ENCODE data around the gene GRIN2C. TPM values are rescaled to one million over a fixed set of nuclear protein-coding genes. Genes with fewer than 3 reads are reported as not detected.

Gene GRIN2C
- total RNA-seq, 4 donors from 2014 or later: 0.13 TPM; not detected in 3

DNA sequence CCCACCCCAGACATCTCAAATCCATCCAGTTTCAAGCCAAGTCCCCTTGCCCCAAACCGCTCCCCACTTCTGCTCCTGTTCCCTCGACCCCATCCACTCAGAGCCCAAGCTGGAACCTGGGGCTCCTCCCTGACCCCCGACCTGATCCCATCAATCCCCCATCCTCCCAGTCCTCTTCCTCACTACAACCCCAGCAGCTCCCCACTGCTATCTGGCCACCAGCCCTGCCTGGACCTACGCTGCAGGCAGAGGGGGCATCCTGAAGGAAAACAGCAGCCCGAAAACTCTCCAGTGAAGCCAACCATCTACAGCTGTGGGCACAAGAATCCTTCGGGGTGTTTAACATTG lies 9.2 kb upstream of the GRIN2C start:
- Histone ChIP-seq H3K4me1 (peaks cover 21% of the 10 kb centered on the region), H3K27me3 (no peaks in the 10 kb centered on the region), H3K4me3 (no peak overlapping the region), H3K9me3 (no peaks in the 10 kb centered on the region), H3K27ac (no peak overlapping the region), H3K36me3 (peaks cover 8% of the 10 kb centered on the region)
- TF ChIP-seq, protein P1, sequence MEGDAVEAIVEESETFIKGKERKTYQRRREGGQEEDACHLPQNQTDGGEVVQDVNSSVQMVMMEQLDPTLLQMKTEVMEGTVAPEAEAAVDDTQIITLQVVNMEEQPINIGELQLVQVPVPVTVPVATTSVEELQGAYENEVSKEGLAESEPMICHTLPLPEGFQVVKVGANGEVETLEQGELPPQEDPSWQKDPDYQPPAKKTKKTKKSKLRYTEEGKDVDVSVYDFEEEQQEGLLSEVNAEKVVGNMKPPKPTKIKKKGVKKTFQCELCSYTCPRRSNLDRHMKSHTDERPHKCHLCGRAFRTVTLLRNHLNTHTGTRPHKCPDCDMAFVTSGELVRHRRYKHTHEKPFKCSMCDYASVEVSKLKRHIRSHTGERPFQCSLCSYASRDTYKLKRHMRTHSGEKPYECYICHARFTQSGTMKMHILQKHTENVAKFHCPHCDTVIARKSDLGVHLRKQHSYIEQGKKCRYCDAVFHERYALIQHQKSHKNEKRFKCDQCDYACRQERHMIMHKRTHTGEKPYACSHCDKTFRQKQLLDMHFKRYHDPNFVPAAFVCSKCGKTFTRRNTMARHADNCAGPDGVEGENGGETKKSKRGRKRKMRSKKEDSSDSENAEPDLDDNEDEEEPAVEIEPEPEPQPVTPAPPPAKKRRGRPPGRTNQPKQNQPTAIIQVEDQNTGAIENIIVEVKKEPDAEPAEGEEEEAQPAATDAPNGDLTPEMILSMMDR (IDR thresholded peaks at IDR 0.05): no peak
- no peak for TF ChIP-seq POLR2AphosphoS5 (IDR thresholded peaks at IDR 0.05)
- TF ChIP-seq POLR2A (IDR thresholded peaks at IDR 0.05): no peak
- 90% methylated on average over 6 of the region's 6 CpGs for WGBS
- DNase-seq (ENCODE audit: low spot score in 2 of 2): no peak

- peaks cover 10% of the 10 kb centered on the region for H3K36me3 ChIP-seq
- H3K9me3 ChIP-seq: no peaks in the 10 kb centered on the region
- DNase-seq (ENCODE audit: low spot score in 2 of 2): no peak
- no peaks in the 10 kb centered on the region for H3K27me3 ChIP-seq
- H3K4me3 ChIP-seq: no peak overlapping the region
- WGBS: 85% methylated on average over 12 of the region's 12 CpGs
- no peak for TF ChIP-seq EP300 (IDR thresholded peaks at IDR 0.05)
- TF ChIP-seq POLR2A (IDR thresholded peaks at IDR 0.05): no peak
- no peak for TF ChIP-seq POLR2AphosphoS5 (IDR thresholded peaks at IDR 0.05)
- TF ChIP-seq, protein P1 (IDR thresholded peaks at IDR 0.05): no peak
- no peak overlapping the region for H3K27ac ChIP-seq
- peaks cover 17% of the 10 kb centered on the region for H3K4me1 ChIP-seq
Measured at GRCh38 chr17:74868251-74868907, 8.7 kb upstream of the GRIN2C start.

DNA sequence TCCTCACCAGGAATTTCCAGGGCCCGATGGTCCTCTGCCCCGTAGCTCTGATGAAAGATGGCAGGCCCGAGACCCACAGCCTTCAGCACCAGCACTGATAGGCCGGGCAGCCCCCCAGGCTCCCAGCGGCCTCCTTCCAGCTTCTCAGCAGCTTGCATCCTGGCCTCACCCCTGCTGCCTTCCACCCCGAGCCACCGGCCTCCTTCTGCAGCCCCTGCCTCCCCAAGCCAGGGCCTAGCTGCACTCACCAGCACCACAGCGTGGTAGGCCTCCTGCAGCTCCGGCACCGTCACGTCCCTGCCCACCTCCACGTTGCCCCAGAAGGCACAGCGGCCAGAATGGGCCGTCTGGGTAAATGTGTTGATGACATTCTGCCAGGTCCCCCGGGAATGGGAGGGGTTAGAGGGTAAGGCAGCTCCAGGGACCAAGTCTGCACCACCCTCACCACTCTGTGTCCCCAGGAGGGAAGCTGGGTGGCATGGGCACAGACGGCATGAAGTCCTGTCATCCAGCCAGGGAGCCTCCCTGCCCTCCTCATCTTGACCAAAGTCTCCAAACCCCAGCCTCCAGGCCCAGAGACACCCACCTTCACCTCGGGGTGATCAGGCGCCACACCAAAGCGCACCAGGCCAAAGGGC lies 6.6 kb upstream of the GRIN2C start:
- H3K36me3 ChIP-seq: peaks cover 10% of the 10 kb centered on the region
- WGBS: 73% methylated on average over 13 of the region's 19 CpGs
- H3K4me3 ChIP-seq: no peak overlapping the region
- H3K9me3 ChIP-seq: no peaks in the 10 kb centered on the region
- H3K27ac ChIP-seq: no peak overlapping the region
- TF ChIP-seq POLR2AphosphoS5 (IDR thresholded peaks at IDR 0.05): no peak
- TF ChIP-seq POLR2A (IDR thresholded peaks at IDR 0.05): no peak
- peaks cover 12% of the 10 kb centered on the region for H3K4me1 ChIP-seq
- H3K27me3 ChIP-seq: peaks cover 14% of the 10 kb centered on the region
- peak in 1 of 2 donors; percentile 60 for DNase-seq (ENCODE audit: low spot score in 2 of 2)

- H3K9me3 ChIP-seq: no peaks in the 10 kb centered on the region
- TF ChIP-seq POLR2A (IDR thresholded peaks at IDR 0.05): no peak
- no peak for TF ChIP-seq EP300 (IDR thresholded peaks at IDR 0.05)
- TF ChIP-seq, protein P1 (IDR thresholded peaks at IDR 0.05): no peak
- no peak for TF ChIP-seq POLR2AphosphoS5 (IDR thresholded peaks at IDR 0.05)
- WGBS: 69% methylated on average over 14 of the region's 19 CpGs
- H3K27ac ChIP-seq: no peak overlapping the region
- peaks cover 18% of the 10 kb centered on the region for H3K4me1 ChIP-seq
- no peak overlapping the region for H3K4me3 ChIP-seq
- peak in 1 of 2 donors; percentile 63 for DNase-seq (ENCODE audit: low spot score in 2 of 2)
- peaks cover 20% of the 10 kb centered on the region for H3K27me3 ChIP-seq
- peaks cover 10% of the 10 kb centered on the region for H3K36me3 ChIP-seq
Measured at GRCh38 chr17:74865504-74866197, 6.0 kb upstream of the GRIN2C start.

- Histone ChIP-seq H3K27ac (no peak overlapping the region), H3K27me3 (peaks cover 27% of the 10 kb centered on the region), H3K4me1 (peaks cover 25% of the 10 kb centered on the region), H3K9me3 (no peaks in the 10 kb centered on the region), H3K36me3 (peaks cover 10% of the 10 kb centered on the region), H3K4me3 (no peak overlapping the region)
- no peak for TF ChIP-seq POLR2A (IDR thresholded peaks at IDR 0.05)
- TF ChIP-seq, protein P1 (IDR thresholded peaks at IDR 0.05): peak; percentile 93 to 95
- DNase-seq (ENCODE audit: low spot score in 2 of 2): peak in 1 of 2 donors; percentile 81
- 31% methylated on average over 11 of the region's 11 CpGs for WGBS
Measured at GRCh38 chr17:74864866-74865395, 5.2 kb upstream of the GRIN2C start.
